Left lobe of liver (tissue), 2 donors: ENCODE results near the gene SLC6A16. TPM values are rescaled to one million over a fixed set of nuclear protein-coding genes. Genes with fewer than 3 reads are reported as not detected.
"Not testable (repeated sequence)": the region's sequence is repeated elsewhere in the genome, so short reads cannot be mapped to it uniquely, and the experiment has no call there.

Source experiments
- ATAC-seq: fragments of 200-7000 bp; cut with Tn5 transposase; one replicate; pipeline ENCODE4 v1.9.1; 2020; ENCODE audit warnings: mild to moderate bottlenecking, moderate library complexity
- DNase-seq: peaks from one replicate; pipeline ENCODE4 v3.0.0-alpha.2; 2020; ENCODE audit warnings: low spot score
- total RNA-seq: library from RNA; stranded (reverse); gene quantifications from one replicate; pipeline ENCODE4 v1.2.1, GENCODE V29; 2021
- donor health status: DM: no; HTN: no; CAD: no; lungs with moderate emphysema.
- donor health status: DM: no; HTN: yes; CAD: no.

Gene SLC6A16
- 2.4 TPM for total RNA-seq

- DNase-seq (peak; percentile 44), ATAC-seq (no peak)
Measured at GRCh38 chr19:49324801-49325576, at the start of gene SLC6A16. TSS of gene SLC6A16 (minus strand) at chr19:49325191. CDS start at chr19:49311347, 13,844 bp downstream.

- not testable (repeated sequence) for DNase-seq, ATAC-seq
Measured at GRCh38 chr19:49373174-49373573, 48.2 kb upstream of the SLC6A16 start.

- no peak for DNase-seq
Measured at GRCh38 chr19:49371184-49371583, 46.2 kb upstream of the SLC6A16 start.

DNA sequence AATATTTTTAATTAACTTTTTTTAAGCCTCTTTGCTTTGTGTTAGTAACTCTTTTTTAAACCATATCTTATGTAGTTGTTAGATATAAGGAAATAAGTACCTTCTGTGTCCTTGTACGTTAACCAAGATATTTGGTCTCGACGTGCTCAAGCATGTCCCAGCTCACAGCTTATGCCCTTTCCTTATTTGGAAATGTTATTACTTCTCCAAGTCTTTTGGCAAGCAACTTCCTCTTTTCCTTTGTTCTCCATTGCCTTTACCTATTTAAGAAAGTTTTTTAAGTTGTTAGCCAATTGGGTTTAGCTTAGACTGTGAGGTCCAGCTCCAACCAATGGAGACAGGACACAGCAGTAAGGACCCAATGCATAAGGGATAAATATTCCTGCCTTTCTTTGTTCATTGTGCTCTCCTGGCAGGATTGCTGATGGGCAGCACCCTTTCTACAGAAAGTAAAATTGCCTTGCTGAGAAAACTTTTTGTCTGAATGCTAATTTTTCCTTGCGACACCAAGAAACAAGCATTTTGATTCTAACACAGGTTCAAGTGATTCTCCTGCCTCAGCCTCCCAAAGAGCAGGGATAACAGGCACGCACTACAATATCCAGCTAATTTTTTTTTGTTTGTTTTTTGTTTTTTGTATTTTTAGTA, 43.8 kb upstream of the SLC6A16 start:
- DNase-seq: no peak
- ATAC-seq: no peak

More at GRCh38 chr19:49371184-49371583, 46.2 kb upstream of the SLC6A16 start:
- no peak for ATAC-seq

DNA sequence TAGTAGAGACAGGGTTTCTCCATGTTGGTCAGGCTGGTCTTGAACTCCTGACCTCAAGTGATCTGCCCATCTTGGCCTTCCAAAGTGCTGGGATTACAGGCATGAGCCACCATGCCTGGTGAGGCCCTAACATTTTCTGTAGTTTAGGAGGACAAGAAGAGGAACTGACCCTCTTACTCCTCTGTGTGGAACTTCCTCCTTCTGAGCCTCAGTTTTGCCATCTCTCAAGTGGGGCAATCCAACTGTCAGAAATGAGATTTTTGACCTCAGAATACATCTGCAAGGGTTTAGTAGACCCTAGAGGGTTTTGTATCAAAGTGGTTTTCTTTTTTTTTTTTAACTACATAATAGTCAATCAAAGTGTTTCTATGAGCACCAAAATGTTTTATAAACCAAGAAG, 41.1 kb upstream of the SLC6A16 start:
- ATAC-seq (no peak), DNase-seq (no peak)

DNA sequence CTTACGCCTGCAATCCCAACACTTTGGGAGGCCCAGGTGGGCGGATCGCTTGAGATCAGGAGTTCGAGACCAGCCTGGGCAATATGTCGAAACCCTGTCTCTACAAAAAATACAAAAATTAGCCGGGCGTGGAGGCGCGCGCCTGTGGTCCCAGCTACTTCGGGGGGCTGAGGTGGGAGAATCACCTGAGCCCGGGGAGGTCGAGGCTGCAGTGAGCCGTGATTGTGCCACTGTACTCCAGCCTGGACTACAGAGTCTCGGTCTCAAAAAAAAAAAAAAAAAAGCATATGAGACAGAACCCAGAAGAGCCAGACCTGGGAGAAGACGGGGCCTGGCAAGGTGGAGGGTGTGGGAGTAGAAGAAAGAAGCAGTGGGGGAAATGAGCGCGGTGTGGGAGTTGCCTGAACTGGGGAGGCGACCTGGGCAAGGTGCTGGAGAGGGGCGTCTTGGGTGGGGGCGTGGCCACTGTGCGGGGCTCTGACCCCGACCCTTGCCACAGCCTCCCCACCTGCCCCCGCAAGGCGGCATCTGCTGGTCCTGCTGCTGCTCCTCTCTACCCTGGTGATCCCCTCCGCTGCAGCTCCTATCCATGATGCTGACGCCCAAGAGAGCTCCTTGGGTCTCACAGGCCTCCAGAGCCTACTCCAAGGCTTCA, 39.2 kb upstream of the SLC6A16 start:
- ATAC-seq (no peak), DNase-seq (no peak)

GRCh38 chr19:49363268-49364082, 38.5 kb upstream of the SLC6A16 start, which contains the start of gene DKKL1:
TSS of gene DKKL1 (plus strand) at chr19:49363877. CDS start at chr19:49363999, 122 bp downstream.
- DNase-seq (peak; percentile 98), ATAC-seq (peak; percentile 86)

GRCh38 chr19:49362929-49363267, 37.9 kb upstream of the SLC6A16 start:
- DNase-seq: peak; percentile 56
- peak; percentile 6 for ATAC-seq

DNA sequence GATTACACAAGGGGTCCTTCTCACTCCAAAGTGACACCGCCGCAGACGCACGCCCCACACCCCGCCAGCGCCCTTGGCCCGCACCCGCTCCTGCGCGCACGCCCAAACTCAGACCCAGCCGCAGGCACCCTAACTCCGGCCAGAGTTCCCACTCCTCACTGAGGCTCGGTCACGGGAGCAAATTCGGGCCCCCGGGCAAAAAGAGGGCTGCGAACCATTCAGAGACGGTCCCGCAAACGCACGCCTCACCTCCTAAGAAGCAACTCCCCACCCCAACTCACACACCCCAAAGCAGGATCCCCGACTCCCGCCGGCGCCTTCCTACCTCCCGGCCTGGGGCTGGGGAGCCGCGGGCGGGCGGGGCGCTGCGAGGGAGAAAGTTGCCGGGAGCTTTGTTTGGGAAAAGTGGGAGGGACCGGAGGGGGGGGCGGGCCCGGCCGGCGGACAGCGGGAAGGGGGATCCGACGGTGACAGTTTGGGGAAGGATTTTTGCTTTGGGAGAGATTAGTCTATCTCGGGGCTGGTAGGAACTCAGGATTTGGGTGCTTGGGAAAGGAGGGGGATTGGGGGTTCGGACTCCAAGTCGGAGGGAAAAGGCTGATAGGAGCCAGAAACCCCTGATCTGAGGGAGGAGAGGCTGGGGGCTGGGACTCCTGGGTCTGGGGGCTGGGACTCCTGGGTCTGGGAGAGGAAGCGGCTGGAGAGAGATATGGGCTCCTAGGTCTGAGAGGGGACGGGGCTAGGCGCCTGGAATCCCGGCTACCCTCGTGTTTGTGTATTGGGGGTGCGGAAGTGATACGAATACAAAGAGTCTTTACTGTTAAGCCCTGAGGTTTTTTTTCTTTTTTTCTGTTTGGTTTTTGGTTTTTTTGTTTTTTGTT, 37.3 kb upstream of the SLC6A16 start, which contains the start of gene TEAD2:
TEAD2 (minus strand) TSS at position 369 of the 881 bp plus-strand sequence. CDS start 2,341 bp downstream, outside the sequence.
- peak; percentile 61 for ATAC-seq
- peak; percentile 64 for DNase-seq

DNA sequence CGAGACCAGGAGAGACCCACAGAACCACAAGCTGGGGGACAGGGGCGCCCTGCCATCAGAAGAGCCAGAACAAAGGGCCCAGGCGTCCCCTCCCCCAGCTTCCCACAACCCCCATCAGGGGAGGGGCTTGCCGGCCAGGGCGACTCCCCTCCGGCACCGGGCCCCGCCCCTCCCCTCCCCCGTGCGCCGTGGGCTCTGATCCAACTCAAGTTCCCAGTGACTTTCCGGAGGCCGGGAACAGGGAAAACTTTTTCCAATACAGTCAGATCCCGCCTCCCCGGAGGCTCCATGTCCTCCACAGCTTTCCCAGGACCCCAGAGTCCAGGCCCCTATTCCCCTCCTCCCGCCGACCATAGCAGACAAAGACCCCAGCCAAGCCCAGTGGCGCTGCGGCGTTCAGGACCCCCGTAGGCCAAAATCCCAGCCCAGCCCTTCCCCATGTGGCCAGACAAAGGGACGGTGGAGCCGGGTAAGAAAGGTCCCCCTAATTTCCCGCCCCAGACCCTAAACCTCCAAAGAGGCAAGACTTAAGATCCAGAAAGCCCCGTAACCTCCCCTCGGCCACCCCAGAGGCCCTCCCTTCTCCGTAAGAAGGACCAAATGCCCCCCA, 36.6 kb upstream of the SLC6A16 start:
- DNase-seq (peak; percentile 76), ATAC-seq (peak; percentile 60)

DNA sequence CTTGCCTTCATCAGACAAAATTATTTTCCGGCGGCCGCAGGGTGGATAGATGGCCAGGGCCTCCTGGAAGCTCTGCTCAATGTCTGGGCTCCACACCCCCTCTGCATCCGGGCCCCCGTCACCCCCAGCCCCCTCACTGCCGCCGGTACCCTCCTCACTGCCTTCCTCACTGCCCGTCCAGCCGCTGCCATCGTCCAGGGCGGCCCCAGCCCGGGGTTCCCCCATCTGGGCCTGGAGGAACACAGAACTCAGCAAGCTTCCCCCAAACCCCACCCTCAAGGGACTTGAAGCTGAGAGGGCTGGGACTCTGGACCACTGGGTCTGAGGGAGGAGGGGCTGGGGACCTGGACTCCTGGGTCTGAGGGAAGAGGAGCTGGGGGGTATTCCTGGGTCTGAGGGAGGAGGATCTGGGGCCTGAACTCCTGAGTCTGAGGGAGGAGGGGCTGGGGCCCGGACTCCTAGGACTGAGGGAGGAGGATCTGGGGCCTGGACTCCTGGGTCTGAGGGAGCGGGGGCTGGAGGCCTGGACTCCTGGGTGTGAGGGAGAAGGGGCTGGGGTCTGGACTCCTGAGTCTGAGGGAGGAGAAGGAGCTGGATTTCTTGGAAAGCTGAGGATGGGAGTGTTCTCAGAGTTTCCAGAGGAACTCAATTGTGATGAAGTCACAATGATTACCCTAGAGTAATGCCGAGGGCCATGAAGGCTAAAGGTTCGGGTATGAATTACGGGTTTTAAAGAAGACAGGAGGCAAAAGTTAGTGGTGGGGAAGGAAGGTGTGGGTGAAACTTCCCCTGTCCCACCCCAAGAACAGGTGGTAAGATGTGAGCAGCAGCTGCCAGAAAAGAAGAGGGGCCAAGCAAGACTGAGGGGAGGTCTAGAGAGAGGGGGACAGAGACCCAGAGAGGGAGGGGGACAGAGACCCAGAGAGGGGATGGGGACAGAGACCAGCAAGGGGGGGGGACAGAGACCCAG, 35.1 kb upstream of the SLC6A16 start:
- DNase-seq (no peak), ATAC-seq (no peak)

DNA sequence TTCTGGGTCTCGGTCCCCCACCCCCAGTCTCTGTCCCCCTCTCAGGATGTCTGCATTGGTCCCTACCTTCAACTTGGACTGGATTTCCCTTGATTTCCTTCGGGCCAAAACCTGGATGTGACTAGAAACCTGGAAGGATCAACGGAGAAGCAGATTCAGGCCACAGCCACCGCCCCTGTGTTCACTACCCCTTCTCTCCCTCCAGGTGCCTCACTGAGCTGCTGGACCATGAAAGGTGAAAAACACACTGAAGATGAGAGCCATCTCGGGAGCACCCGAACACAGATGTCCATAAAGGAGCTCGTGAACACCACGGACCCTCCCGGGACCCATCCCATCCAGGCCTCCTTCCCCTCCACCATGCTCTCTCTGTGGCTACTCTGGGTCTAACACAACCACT, 32.2 kb upstream of the SLC6A16 start:
- DNase-seq (no peak), ATAC-seq (no peak)

DNA sequence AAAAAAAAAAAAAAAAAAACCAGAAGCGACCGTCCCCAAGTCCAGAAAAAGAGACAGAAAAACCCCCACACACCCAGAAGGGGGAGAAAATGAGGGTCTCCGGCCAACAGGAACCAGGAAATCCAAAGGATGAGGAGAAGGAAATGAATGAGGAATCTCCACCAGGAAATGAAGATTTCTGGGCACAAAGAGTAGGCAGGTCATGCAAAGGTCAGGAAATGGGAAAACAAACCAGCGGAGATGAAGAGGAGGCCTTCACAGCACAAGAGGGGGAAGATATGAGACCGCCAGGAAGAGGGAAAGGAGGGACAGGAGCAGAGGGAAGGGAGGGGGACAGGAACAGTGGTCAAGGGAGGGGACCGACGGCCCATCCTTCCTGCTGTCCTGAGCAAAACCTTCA, 31.4 kb upstream of the SLC6A16 start:
- no peak for ATAC-seq
- no peak for DNase-seq

DNA sequence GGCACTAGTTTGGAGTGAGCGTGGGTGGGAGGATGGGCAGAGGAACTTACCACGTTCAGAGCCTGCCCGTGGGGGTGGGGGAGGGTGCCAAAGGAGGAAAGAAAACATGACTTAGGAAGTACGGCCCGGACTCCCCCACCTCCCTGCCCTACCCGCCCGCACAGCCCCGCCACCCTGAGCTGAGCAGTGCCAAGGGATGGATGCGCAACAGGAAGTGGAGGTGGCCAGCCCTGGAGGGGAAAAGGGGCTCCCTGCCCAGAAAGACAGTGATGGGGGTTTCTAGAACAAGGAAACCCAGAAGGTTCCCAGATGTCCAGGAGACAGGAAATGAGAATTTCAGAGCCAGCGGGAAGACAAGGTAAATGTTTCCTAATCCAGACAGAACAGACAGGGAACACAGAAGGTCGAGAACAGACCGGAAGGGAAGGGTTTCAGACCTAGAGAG, 30.9 kb upstream of the SLC6A16 start:
- no peak for DNase-seq
- ATAC-seq: peak; percentile 46

GRCh38 chr19:49349567-49349966, 24.6 kb upstream of the SLC6A16 start:
- DNase-seq (no peak), ATAC-seq (no peak)

DNA sequence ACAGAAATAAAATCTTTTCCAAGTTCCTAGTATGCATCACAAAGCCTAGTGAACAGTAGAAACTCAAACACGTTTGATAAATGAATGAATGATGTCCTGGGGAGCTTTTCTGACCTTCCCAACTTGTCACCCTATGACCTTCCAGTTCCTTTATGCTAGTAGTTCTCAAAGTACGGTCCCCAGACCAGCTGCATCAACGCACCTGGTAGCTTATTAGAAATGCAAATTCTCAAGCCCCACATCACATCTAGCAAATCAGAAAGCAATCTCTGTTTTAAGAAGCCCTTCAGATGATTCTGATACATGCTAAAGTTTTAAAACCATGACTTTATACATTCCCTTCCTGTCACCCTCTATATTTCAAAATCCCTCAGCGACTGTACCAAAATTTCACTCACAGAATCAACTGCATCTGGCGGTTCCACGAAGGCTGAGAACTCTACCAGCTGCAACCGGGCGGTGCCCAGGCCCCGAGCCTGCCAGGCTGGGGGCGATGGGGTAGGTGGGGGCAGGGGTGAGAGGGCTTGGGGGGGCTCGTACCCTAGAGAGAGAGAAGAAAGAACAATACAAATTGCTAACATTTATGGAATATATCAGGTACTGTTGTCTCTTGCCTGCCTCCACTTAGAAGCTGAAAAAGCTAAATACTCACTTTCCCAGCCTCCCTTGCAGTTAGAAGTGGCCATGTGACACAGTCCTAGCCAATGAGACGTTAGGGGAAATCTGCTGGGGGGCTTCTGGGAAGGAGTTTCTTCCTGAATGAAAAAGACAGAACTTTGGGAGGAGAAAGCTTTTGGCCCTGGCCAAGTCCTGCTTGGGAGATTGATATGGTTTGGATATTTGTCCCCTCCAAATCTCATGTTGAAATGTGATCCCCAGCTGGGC, 23.6 kb upstream of the SLC6A16 start:
- no peak for DNase-seq
- ATAC-seq: no peak

- ATAC-seq: peak; percentile 67
- no peak for DNase-seq
Measured at GRCh38 chr19:49347835-49348234, 22.8 kb upstream of the SLC6A16 start.
